ENCODE data around the gene AOPEP. TPM values are rescaled to one million over a fixed set of nuclear protein-coding genes. Genes with fewer than 3 reads are reported as not detected.

AOPEP gene
- total and polyA plus RNA-seq, 2 donors (not counting 3 experiments of a cell fraction or from before 2014, with no cell fraction given): 20.2 to 41.6 TPM

DNA sequence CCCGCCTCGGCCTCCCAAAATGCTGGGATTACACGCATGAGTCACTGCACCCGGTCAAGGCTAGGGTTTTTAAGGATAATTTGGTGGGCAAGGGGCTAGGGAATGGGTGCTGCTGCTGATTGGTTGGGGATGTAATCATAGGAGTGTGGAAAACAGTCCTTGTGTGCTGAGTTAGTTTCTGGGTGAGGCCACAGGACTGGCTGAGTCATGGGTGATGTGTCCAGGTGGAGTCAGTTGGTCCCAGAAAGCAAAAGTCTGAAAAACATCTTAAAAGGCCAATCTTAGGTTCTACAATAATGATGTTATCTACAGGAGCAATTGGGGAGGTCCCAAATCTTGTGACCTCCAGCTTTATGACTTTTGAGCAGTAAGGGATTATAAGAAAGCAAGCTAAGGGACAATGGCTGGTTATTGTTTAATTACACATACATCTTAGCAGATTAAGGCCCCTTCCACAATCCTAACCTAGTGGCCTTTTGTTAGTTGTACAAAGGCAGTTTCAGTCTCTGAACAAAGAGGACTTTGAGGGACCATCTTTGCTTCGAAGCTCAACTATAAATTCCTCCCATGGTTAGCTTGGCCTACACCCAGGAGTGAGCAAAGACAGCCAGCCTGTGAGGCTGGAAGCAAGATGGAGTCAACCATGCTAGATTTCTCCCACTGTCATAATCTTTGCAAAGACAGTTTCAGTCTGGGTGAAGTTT lies 5.5 kb upstream of the AOPEP start:
- no peak overlapping the region for H3K9ac ChIP-seq (replicated peaks; ENCODE audit: extremely low read depth, insufficient read depth, low read length)
- FAIRE-seq: no peak
- POLR2A ChIA-PET: no interaction called here
- no peak overlapping the region for H3K27ac ChIP-seq (ENCODE audit: insufficient read depth, low read depth, low read length)
- no peaks in the 10 kb centered on the region for H3K36me3 ChIP-seq (ENCODE audit: control insufficient read depth in 2 of 2, extremely low read depth in 1 of 2, insufficient read depth in 2 of 2, low read length in 2 of 2)
- intact Hi-C loops (cut with micrococcal nuclease): no loop called here
- no peak overlapping the region for H2AFZ ChIP-seq (ENCODE audit: low read depth, low read length)
- H3K27me3 ChIP-seq (ENCODE audit: control insufficient read depth in 2 of 2, insufficient read depth in 2 of 2, low read length in 2 of 2): peaks cover 0 to 3% of the 10 kb centered on the region in 2 experiments
- CTCF ChIA-PET: interaction anchor here (0.6 kb wide), 1 partner anchor 407 kb away, joined by 3 read pairs; no protein-coding TSS in a partner anchor
- H3K9me3 ChIP-seq (replicated peaks; ENCODE audit: control insufficient read depth, insufficient read depth, low read length): no peaks in the 10 kb centered on the region
- DNase-seq (ENCODE audit: low read depth, low spot score): no peak
- no TSS peak for BruUV-seq (replicated peaks)
- no peak overlapping the region for H3K4me2 ChIP-seq (ENCODE audit: insufficient read depth, low read length)
- no peaks in the 10 kb centered on the region for H4K20me1 ChIP-seq (replicated peaks; ENCODE audit: control insufficient read depth, extremely low read depth, insufficient read depth, low read length)
- dilution Hi-C loops (cut with MboI; ENCODE audit: extremely low pct_ligation_motif_present, low sequenced_read_pairs): no loop called here
- no peaks in the 10 kb centered on the region for H3K4me1 ChIP-seq (ENCODE audit: control insufficient read depth, extremely low read depth, insufficient read depth, low read length)
- H3K9me1 ChIP-seq (replicated peaks; ENCODE audit: control insufficient read depth, extremely low read depth, insufficient read depth, low read length): no peaks in the 10 kb centered on the region
- TF ChIP-seq POLR2AphosphoS5 (IDR thresholded peaks at IDR 0.05; ENCODE audit: insufficient read depth, low read depth, low read length): no peak
- TF ChIP-seq MYC (IDR thresholded peaks at IDR 0.05; ENCODE audit: low read depth, low read length): no peak
- TF ChIP-seq, protein P1, sequence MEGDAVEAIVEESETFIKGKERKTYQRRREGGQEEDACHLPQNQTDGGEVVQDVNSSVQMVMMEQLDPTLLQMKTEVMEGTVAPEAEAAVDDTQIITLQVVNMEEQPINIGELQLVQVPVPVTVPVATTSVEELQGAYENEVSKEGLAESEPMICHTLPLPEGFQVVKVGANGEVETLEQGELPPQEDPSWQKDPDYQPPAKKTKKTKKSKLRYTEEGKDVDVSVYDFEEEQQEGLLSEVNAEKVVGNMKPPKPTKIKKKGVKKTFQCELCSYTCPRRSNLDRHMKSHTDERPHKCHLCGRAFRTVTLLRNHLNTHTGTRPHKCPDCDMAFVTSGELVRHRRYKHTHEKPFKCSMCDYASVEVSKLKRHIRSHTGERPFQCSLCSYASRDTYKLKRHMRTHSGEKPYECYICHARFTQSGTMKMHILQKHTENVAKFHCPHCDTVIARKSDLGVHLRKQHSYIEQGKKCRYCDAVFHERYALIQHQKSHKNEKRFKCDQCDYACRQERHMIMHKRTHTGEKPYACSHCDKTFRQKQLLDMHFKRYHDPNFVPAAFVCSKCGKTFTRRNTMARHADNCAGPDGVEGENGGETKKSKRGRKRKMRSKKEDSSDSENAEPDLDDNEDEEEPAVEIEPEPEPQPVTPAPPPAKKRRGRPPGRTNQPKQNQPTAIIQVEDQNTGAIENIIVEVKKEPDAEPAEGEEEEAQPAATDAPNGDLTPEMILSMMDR (IDR thresholded peaks at IDR 0.05; ENCODE audit: extremely low read depth in 1 of 2, insufficient read depth in 1 of 2, low read depth in 1 of 2, low read length in 2 of 2): no peak
- TF ChIP-seq MAX (IDR thresholded peaks at IDR 0.05; ENCODE audit: insufficient read depth, insufficient read length): no peak
- no peak for TF ChIP-seq GATA2 (IDR thresholded peaks at IDR 0.05; ENCODE audit: insufficient read depth, insufficient read length, low read depth, low read length)
- TF ChIP-seq FOS (IDR thresholded peaks at IDR 0.05; ENCODE audit: borderline replicate concordance, insufficient read depth, low read length): no peak
- no peak for TF ChIP-seq EZH2 (IDR thresholded peaks at IDR 0.05; ENCODE audit: borderline replicate concordance, low read depth, low read length, severe bottlenecking)
- no peak for TF ChIP-seq POLR2A (IDR thresholded peaks at IDR 0.05; ENCODE audit: low read depth, low read length)
- TF ChIP-seq JUN (IDR thresholded peaks at IDR 0.05; ENCODE audit: borderline replicate concordance, insufficient read depth, insufficient read length, low read depth): no peak
- H3K79me2 ChIP-seq (ENCODE audit: control insufficient read depth, insufficient read depth, low read length): no peaks in the 10 kb centered on the region
- H3K4me3 ChIP-seq (replicated peaks in 1 of 3; ENCODE audit: insufficient read depth in 1 of 3, low read depth in 1 of 3, low read length in 3 of 3): no peak overlapping the region

All from endothelial cell of umbilical vein (primary cell).